HG02884 (cell line): ENCODE data around the gene TRHDE.
"Not testable (repeated sequence)": the region's sequence is repeated elsewhere in the genome, so short reads cannot be mapped to it uniquely, and the experiment has no call there.

Experiments used
- ATAC-seq: cut with Tn5 transposase; IDR thresholded peaks from one replicate; pipeline ENCODE4 v1.9.1; 2021; ENCODE audit warnings: mild to moderate bottlenecking, moderate library complexity; ENCODE audit not compliant: unreplicated experiment

Gene TRHDE

GRCh38 chr12:72712025-72712424 lies 439.9 kb downstream of the TRHDE start:
- not testable (repeated sequence) for ATAC-seq

GRCh38 chr12:72716221-72716620 lies 444.1 kb downstream of the TRHDE start:
- no peak for ATAC-seq

GRCh38 chr12:72717036-72717435 lies 444.9 kb downstream of the TRHDE start:
- ATAC-seq: no peak
